ENCODE results near the gene LTBR.

The LTBR gene

GRCh38 chr12:6377667-6377994 is 6.3 kb upstream of the LTBR start:
- TF ChIP-seq REST (IDR thresholded peaks at IDR 0.05; ENCODE audit: insufficient read depth in 1 of 2, low read depth in 2 of 2, low read length in 2 of 2) (no peak), FOXP2 (optimal IDR thresholded peaks at IDR 0.05; ENCODE audit: borderline replicate concordance, extremely low read depth, extremely low read length, insufficient read depth) (no peak), TAF1 (IDR thresholded peaks at IDR 0.05; ENCODE audit: borderline replicate concordance, insufficient read depth, low read length) (no peak), SIN3A (IDR thresholded peaks at IDR 0.05; ENCODE audit: borderline replicate concordance, insufficient read depth, low read length) (no peak), POLR2AphosphoS5 (IDR thresholded peaks at IDR 0.05; ENCODE audit: low read depth, low read length) (no peak)

GRCh38 chr12:6378709-6379472 is 5.1 kb upstream of the LTBR start:
- no peak for TF ChIP-seq FOXP2 (optimal IDR thresholded peaks at IDR 0.05; ENCODE audit: borderline replicate concordance, extremely low read depth, extremely low read length, insufficient read depth)

GRCh38 chr12:6380141-6381121 is 3.5 kb upstream of the LTBR start:
- no peak for TF ChIP-seq TAF1 (IDR thresholded peaks at IDR 0.05; ENCODE audit: borderline replicate concordance, insufficient read depth, low read length)
- TF ChIP-seq POLR2AphosphoS5 (IDR thresholded peaks at IDR 0.05; ENCODE audit: low read depth, low read length): no peak
- no peak for TF ChIP-seq REST (IDR thresholded peaks at IDR 0.05; ENCODE audit: insufficient read depth in 1 of 2, low read depth in 2 of 2, low read length in 2 of 2)
- no peak for TF ChIP-seq FOXP2 (optimal IDR thresholded peaks at IDR 0.05; ENCODE audit: borderline replicate concordance, extremely low read depth, extremely low read length, insufficient read depth)
- TF ChIP-seq SIN3A (IDR thresholded peaks at IDR 0.05; ENCODE audit: borderline replicate concordance, insufficient read depth, low read length): no peak

- no peak for TF ChIP-seq SIN3A (IDR thresholded peaks at IDR 0.05; ENCODE audit: borderline replicate concordance, insufficient read depth, low read length)
- no peak for TF ChIP-seq POLR2AphosphoS5 (IDR thresholded peaks at IDR 0.05; ENCODE audit: low read depth, low read length)
- TF ChIP-seq REST (IDR thresholded peaks at IDR 0.05; ENCODE audit: insufficient read depth in 1 of 2, low read depth in 2 of 2, low read length in 2 of 2): no peak
- no peak for TF ChIP-seq TAF1 (IDR thresholded peaks at IDR 0.05; ENCODE audit: borderline replicate concordance, insufficient read depth, low read length)
- TF ChIP-seq FOXP2 (optimal IDR thresholded peaks at IDR 0.05; ENCODE audit: borderline replicate concordance, extremely low read depth, extremely low read length, insufficient read depth): no peak
Observed at GRCh38 chr12:6382371-6382770, 1.6 kb upstream of the LTBR start.

GRCh38 chr12:6382982-6383381 is 980 bp upstream of the LTBR start:
- TF ChIP-seq FOXP2 (optimal IDR thresholded peaks at IDR 0.05; ENCODE audit: borderline replicate concordance, extremely low read depth, extremely low read length, insufficient read depth) (no peak), TAF1 (IDR thresholded peaks at IDR 0.05; ENCODE audit: borderline replicate concordance, insufficient read depth, low read length) (no peak), SIN3A (IDR thresholded peaks at IDR 0.05; ENCODE audit: borderline replicate concordance, insufficient read depth, low read length) (no peak), POLR2AphosphoS5 (IDR thresholded peaks at IDR 0.05; ENCODE audit: low read depth, low read length) (no peak), REST (IDR thresholded peaks at IDR 0.05; ENCODE audit: insufficient read depth in 1 of 2, low read depth in 2 of 2, low read length in 2 of 2) (no peak)

Measured in PFSK-1 (cell line).